Right ventricle myocardium superior (tissue), 1 donor: ENCODE results near the gene GKN1. TPM values are rescaled to one million over a fixed set of nuclear protein-coding genes. Genes with fewer than 3 reads are reported as not detected.

Experiments
- ATAC-seq: fragments of 200-7000 bp; cut with Tn5 transposase; one replicate; pipeline ENCODE4 v1.9.1; 2020; ENCODE audit warnings: mild to moderate bottlenecking; ENCODE audit not compliant: poor library complexity
- DNase-seq: peaks from one replicate; pipeline ENCODE4 v3.0.0-alpha.2; 2020
- intact Hi-C: fragments of 100-400 bp; cut with DNase I; formaldehyde crosslinking; loops from one replicate; pipeline ENCODE4 v1.11.2; 2022
- total RNA-seq: library from RNA; stranded (reverse); fragmentation: NEBNext Ultra II Directional; extraction: Animal tissue kit (Norgen Biotek cat#: 25700); gene quantifications from one replicate; pipeline ENCODE4 v1.2.1, GENCODE V29; 2021
- donor health status: DM: no; HTN: yes; CAD: no; lungs with severe emphysema.

The GKN1 gene
- total RNA-seq, 1 donor from 2014 or later: not detected

DNA sequence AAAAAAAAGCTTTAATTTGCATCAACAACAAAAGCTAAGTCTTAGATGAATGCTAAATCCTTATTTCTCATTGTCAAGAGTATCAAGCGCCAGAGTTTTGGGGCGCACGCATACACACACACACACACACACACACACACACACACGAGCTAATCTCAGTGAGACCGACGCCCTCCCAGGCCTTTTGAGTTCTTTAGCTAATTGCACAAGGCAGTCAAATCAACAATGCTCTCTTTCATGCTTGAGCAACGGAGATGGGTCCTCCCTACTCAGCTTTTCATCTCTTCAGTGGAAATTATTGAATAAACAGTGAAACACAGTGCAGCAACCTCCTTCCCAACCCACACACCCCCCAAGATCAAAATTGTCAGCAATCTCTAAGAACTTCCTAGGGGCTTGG, 19.2 kb downstream of the GKN1 start:
- ATAC-seq (peak; percentile 73), DNase-seq (no peak)
- intact Hi-C loops: no loop called here

DNA sequence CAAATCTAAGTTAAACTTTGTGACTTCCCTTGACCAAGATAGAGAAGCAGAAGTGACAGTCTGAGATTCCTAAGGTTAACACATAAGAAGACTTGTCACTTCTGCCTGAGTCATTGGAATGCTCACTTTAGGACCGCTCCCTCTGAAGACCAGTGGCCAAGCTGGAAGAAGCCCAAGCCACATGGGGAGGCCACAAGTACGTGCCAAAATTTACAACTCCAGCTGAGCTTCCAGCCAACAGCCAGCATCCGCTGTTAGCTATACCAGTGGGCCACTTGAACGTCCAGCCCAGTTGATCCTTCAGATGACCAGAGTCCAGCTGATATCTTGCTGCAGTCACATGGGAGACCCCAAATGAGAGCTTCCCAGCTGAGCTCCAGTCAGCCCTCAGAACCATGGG, 20.4 kb downstream of the GKN1 start:
- peak; percentile 86 for ATAC-seq
- DNase-seq: peak; percentile 82
- intact Hi-C loops: no loop called here

GRCh38 chr2:68995916-68996315, 21.5 kb downstream of the GKN1 start:
- ATAC-seq (no peak), DNase-seq (no peak)
- intact Hi-C loops: no loop called here

GRCh38 chr2:68997401-68997800, 23.0 kb downstream of the GKN1 start:
- intact Hi-C loops: no loop called here
- no peak for DNase-seq
- ATAC-seq: no peak

- intact Hi-C loops: no loop called here
- ATAC-seq (no peak), DNase-seq (no peak)
Measured at GRCh38 chr2:69001879-69002278, 27.4 kb downstream of the GKN1 start.

DNA sequence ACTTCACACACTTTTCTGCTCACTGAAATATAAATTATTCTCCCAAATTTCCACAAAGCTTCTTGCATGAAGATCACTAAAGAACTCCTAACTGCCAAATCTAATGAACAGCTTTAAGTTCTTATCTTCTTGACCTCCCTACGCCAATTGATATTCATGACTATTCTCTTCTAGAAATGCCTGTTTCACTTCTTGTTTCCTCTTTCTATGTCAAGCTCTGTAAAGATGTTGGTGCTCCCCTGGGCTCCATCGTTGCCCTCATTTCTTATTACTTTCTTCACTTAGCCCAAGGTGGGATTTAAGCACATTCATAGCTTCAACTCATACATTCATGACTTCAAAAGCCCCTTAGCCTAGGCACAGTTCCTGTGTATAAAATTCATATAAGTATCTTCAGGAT, 29.3 kb downstream of the GKN1 start:
- DNase-seq (no peak), ATAC-seq (no peak)
- intact Hi-C loops: no loop called here

DNA sequence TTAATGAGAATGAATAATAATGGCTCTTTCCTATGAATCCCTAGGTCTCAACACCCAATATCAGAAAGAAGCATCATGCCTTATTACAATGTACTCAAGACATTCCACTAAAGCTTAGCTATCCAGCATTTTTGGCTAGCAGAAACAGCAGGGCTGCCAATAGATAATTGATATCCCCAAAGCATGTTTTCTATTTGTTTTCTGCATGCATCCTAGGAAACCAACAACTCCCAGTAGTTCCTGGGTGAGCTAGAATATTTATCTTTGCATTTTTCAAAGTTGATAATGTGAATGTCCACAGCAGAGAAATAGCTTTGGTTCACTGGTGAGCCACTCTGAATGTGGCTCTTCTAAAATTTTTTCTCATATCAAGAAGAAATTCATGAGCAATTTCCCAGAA, 32.7 kb downstream of the GKN1 start:
- peak; percentile 72 for ATAC-seq
- no peak for DNase-seq
- intact Hi-C loops: no loop called here

DNA sequence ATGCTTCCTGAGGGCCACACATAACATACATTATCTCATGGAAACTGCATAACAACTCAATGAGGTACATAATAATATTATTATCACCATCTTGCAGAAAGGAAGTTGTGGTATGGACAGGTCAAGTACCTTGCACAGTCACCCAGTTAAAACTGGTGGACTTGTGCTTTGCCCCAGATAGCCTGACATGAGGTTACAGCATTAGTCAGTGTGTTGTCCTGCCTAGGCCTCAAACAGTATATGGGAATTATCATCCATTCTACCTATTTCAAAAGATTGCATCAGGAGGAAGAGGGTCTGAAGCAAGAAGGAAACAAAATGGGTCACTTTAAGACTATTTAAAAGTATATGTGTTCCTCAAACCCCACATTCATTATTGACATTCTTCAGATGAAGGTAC, 33.2 kb downstream of the GKN1 start:
- DNase-seq: no peak
- intact Hi-C loops: no loop called here

GRCh38 chr2:69010437-69011194, 36.2 kb downstream of the GKN1 start:
- DNase-seq (no peak), ATAC-seq (no peak)
- intact Hi-C loops: loop anchor here (5.0 kb wide), 1 partner anchor 297 kb away; no protein-coding TSS in a partner anchor

More for the DNA sequence above, 33.2 kb downstream of the GKN1 start:
- ATAC-seq: no peak

GRCh38 chr2:69011611-69012157, 37.2 kb downstream of the GKN1 start:
- no peak for ATAC-seq
- intact Hi-C loops: loop anchor here (5.0 kb wide), 1 partner anchor 296 kb away; no protein-coding TSS in a partner anchor
- no peak for DNase-seq

DNA sequence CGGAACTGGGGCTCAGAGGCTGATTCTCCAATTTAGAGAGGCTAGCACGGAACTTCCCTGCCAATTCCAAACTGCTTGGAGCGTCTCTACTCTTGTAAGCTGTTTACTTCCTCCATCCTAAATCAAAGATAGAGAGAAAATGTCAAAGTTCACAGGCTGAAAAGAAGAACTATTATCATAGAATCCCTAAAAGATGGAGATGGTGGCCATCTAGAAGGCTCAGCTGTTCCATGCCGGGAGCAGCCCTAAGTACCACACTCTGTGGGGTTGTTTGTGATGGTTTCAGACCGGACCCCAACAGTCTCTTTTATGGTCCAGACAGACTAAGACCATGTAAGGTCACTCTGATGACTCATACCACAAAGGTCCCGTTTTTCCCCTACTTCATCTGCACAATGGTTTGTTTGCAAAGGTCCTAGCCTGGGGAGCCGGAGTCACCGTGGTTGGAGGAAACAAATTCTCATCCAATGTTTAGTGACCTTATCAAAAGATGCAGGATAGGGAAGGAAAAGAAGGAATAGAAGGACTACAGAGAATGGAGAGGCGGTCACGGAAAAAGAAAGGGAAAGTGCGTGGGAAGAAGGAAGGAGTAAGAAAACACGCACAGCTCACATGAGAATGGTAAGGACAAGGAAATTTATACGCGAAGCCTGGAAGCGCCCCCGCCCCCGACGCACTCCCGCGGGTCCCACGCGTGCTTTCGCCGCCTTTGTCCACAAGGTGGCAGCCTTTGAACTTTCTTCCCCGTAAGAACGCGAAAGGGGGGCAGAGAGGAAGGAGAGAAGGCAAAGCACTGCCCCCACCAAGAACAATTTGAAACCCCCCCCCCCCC, 38.1 kb downstream of the GKN1 start:
- DNase-seq (peak; percentile 85), ATAC-seq (peak; percentile 79)
- intact Hi-C loops: loop anchor here (5.0 kb wide), 1 partner anchor 295 kb away; no protein-coding TSS in a partner anchor

- intact Hi-C loops: loop anchor here (5.0 kb wide), 1 partner anchor 294 kb away; no protein-coding TSS in a partner anchor
- ATAC-seq (peak; percentile 82), DNase-seq (peak; percentile 55)
Measured at GRCh38 chr2:69013142-69013839, 38.9 kb downstream of the GKN1 start, which contains the start of gene ANTXR1. ANTXR1 (plus strand) TSS chr2:69013179; CDS start chr2:69013500, 321 bp downstream.

- ATAC-seq: no peak
Measured at GRCh38 chr2:69013840-69014821, 39.7 kb downstream of the GKN1 start.

DNA sequence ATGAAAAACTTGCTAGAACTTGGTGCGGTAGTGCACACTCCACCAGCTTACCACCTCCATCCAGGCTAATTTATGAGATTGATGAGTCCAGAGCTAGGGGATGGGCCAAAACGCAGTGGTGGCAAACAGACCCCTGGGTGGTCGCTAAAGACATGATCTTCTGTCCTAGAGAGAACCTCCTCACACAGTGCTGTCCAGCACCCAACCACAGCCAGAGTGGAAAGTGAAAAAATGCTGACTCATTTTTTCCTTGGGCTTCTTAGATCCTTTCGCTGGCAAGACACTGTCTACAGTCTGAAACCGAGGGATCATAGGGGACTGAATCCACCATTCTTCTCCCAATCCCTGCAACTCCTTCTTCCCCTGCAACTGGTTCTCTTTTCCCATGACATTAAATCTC, 42.6 kb downstream of the GKN1 start:
- ATAC-seq (no peak), DNase-seq (no peak)
- intact Hi-C loops: no loop called here

More at GRCh38 chr2:69013840-69014821, 39.7 kb downstream of the GKN1 start:
- intact Hi-C loops: loop anchor here (5.0 kb wide), 1 partner anchor 293 kb away; no protein-coding TSS in a partner anchor
- DNase-seq: no peak

DNA sequence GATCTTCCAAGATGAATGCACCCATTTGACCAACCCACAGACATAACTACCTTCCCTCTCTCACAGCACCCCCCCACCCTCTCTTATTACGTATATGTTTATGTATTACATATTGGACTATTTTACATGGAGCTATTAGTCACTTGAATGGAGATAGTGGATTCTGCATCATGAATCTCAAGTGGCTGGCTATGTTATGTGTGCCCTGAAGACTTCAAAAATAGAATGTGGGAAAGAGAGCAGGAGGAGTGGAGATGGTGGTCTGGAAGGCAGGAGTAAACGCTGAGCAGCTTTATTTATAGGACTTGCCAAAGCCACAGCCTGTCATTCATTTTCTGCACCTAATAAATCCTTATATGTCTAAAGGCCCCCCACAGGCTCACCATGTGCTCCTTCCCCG, 43.4 kb downstream of the GKN1 start:
- ATAC-seq: no peak
- DNase-seq: no peak
- intact Hi-C loops: no loop called here

DNA sequence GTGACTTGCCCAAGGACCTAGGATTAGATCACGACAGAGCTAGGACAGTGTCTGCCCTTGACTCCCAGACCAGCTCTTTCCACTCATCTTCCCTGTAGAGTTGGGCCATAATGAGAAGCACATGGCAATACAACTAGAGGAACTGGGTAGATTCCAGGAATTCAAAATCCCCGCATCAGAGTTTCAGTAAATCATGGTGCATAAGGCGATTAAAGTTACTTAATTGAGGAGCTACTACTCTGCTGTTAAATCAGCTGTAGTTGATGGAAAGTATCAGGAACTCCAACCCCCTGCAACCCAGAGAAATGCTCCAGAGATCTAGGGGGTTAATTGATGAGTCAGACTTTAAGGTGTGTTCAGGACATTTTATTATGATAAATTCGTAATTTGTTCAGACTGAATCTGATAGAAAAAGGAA, 44.3 kb downstream of the GKN1 start:
- ATAC-seq: no peak
- intact Hi-C loops: no loop called here
- no peak for DNase-seq
